ENCODE results near the gene ZNF532. TPM values are rescaled to one million over a fixed set of nuclear protein-coding genes. Genes with fewer than 3 reads are reported as not detected.

Gene ZNF532, protein sequence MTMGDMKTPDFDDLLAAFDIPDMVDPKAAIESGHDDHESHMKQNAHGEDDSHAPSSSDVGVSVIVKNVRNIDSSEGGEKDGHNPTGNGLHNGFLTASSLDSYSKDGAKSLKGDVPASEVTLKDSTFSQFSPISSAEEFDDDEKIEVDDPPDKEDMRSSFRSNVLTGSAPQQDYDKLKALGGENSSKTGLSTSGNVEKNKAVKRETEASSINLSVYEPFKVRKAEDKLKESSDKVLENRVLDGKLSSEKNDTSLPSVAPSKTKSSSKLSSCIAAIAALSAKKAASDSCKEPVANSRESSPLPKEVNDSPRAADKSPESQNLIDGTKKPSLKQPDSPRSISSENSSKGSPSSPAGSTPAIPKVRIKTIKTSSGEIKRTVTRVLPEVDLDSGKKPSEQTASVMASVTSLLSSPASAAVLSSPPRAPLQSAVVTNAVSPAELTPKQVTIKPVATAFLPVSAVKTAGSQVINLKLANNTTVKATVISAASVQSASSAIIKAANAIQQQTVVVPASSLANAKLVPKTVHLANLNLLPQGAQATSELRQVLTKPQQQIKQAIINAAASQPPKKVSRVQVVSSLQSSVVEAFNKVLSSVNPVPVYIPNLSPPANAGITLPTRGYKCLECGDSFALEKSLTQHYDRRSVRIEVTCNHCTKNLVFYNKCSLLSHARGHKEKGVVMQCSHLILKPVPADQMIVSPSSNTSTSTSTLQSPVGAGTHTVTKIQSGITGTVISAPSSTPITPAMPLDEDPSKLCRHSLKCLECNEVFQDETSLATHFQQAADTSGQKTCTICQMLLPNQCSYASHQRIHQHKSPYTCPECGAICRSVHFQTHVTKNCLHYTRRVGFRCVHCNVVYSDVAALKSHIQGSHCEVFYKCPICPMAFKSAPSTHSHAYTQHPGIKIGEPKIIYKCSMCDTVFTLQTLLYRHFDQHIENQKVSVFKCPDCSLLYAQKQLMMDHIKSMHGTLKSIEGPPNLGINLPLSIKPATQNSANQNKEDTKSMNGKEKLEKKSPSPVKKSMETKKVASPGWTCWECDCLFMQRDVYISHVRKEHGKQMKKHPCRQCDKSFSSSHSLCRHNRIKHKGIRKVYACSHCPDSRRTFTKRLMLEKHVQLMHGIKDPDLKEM (N-terminal part only)
- total RNA-seq, result 70.1 and 83.8 TPM in 2 replicates
- polyA plus RNA-seq, result 38.9 and 42.3 TPM in 2 replicates
- polyA plus RNA-seq (2011; cell fraction: cytosol; rRNA removed), result 36.6 and 41.0 TPM in 2 replicates
- 115 and 123 TPM in 2 replicates for polyA plus RNA-seq (2011; cell fraction: nucleus; rRNA removed)
- 23.3 and 29.1 TPM in 2 replicates for polyA plus RNA-seq (2012)
- 191 and 192 TPM in 2 replicates for polyA minus RNA-seq
- polyA minus RNA-seq (2011; cell fraction: cytosol; rRNA and poly(A)+ RNA removed), result 9.8 TPM
- polyA minus RNA-seq (2011; cell fraction: nucleus; rRNA and poly(A)+ RNA removed), result 78.9 and 109 TPM in 2 replicates
- Bru-seq, nascent RNA, result percentile 81 among the genes with signal in this experiment
- BruChase-seq, experiment 1, labeled RNA remaining after a 6-hour chase, result percentile 83 among the genes with signal in this experiment
- percentile 74 among the genes with signal in this experiment for BruChase-seq, experiment 2, labeled RNA remaining after a 2-hour chase
- long read RNA-seq, full-length matches to known transcripts, result 3 of 109 reads
- long read RNA-seq, partial matches to known transcripts, result 12 of 109 reads
- long read RNA-seq, other reads (novel, unspliced or antisense), result 94 of 109 reads

DNA sequence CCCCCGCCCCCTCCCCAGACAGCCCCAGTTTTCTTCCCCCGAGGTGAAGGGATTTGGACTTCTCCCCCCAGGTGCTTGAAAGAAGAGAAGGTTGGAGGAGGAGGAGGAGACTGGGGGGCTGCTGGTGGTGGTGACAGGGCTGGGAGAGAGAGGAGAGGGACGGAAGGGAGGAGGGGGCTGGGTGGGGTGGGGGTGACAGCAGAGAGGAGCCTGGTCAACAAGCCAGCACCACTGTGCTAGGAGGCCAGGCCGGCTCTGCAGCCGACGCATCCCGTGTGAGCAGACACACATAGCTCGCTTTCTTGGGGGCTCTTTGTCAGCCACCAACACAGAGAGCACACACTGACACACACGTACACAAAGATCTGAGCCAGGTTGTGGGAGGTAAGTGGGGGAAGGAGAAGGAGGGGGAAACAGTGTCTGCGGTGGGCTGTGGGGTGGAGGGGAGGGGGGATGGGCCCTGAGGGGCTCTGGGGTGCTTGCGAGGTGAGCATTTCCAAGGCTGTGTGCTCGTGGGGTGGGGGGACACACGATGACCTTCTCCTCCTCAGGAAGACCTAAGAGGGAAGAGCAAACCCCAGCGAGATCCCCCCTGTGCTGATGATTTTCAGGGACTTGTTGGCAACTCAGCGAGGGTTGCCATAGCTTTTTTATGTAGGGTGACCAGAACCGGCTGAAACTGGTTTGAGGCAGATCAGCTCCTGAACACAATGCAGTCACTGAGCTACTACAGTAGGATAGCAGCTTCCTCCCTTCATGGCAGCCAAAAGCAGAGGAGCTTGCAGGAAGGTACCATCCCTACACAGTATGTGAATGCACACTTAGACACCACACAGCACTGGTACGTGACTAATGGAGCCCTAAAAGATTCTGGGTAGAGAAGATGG is at the start of gene ZNF532:
ZNF532 (plus strand) TSS at position 732 of the 887 bp plus-strand sequence. CDS start 53,411 bp downstream, outside the sequence.
- peaks cover 0 to 5% of the 10 kb centered on the region in 2 experiments for H3K36me3 ChIP-seq (ENCODE audit: control insufficient read depth in 2 of 2, extremely low read depth in 1 of 2, insufficient read depth in 2 of 2, low read length in 2 of 2)
- dilution Hi-C loops (cut with MboI; ENCODE audit: extremely low pct_ligation_motif_present, low sequenced_read_pairs), result no loop called here
- H3K4me2 ChIP-seq (ENCODE audit: insufficient read depth, low read length), result peak within 1 kb of the TSS; percentile 34
- no peaks in the 10 kb centered on the region for H4K20me1 ChIP-seq (replicated peaks; ENCODE audit: control insufficient read depth, extremely low read depth, insufficient read depth, low read length)
- H2AFZ ChIP-seq (ENCODE audit: low read depth, low read length), result peak within 1 kb of the TSS; percentile 52
- no peaks in the 10 kb centered on the region for H3K9me1 ChIP-seq (replicated peaks; ENCODE audit: control insufficient read depth, extremely low read depth, insufficient read depth, low read length)
- DNase-seq (ENCODE audit: low read depth, low spot score) (peak; percentile 67), FAIRE-seq (peak; percentile 59)
- no peaks in the 10 kb centered on the region for H3K9me3 ChIP-seq (replicated peaks; ENCODE audit: control insufficient read depth, insufficient read depth, low read length)
- H3K27me3 ChIP-seq (ENCODE audit: control insufficient read depth in 2 of 2, insufficient read depth in 2 of 2, low read length in 2 of 2), result no peaks in the 10 kb centered on the region
- peak within 1 kb of the TSS; percentile 86 for H3K9ac ChIP-seq (replicated peaks; ENCODE audit: extremely low read depth, insufficient read depth, low read length)
- no TSS peak for BruUV-seq (replicated peaks)
- ChIA-PET CTCF (no interaction called here), POLR2A (interaction anchor here (0.6 kb wide), 1 partner anchor 1081 kb away, joined by 5 read pairs; no protein-coding TSS in a partner anchor)
- intact Hi-C loops (cut with micrococcal nuclease), result loop anchor here (1.0 to 2.0 kb wide), 3 partner anchors 75 to 192 kb away; no protein-coding TSS in a partner anchor
- peaks cover 38% of the 10 kb centered on the region for H3K4me1 ChIP-seq (ENCODE audit: control insufficient read depth, extremely low read depth, insufficient read depth, low read length)
- H3K27ac ChIP-seq (ENCODE audit: insufficient read depth, low read depth, low read length), result peak within 1 kb of the TSS; percentile 77
- H3K4me3 ChIP-seq (replicated peaks in 1 of 3; ENCODE audit: insufficient read depth in 1 of 3, low read depth in 1 of 3, low read length in 3 of 3), result peak within 1 kb of the TSS in 2 of 3 experiments; percentile 16 to 39
- TF ChIP-seq, protein P1, sequence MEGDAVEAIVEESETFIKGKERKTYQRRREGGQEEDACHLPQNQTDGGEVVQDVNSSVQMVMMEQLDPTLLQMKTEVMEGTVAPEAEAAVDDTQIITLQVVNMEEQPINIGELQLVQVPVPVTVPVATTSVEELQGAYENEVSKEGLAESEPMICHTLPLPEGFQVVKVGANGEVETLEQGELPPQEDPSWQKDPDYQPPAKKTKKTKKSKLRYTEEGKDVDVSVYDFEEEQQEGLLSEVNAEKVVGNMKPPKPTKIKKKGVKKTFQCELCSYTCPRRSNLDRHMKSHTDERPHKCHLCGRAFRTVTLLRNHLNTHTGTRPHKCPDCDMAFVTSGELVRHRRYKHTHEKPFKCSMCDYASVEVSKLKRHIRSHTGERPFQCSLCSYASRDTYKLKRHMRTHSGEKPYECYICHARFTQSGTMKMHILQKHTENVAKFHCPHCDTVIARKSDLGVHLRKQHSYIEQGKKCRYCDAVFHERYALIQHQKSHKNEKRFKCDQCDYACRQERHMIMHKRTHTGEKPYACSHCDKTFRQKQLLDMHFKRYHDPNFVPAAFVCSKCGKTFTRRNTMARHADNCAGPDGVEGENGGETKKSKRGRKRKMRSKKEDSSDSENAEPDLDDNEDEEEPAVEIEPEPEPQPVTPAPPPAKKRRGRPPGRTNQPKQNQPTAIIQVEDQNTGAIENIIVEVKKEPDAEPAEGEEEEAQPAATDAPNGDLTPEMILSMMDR (IDR thresholded peaks at IDR 0.05; ENCODE audit: extremely low read depth in 1 of 2, insufficient read depth in 1 of 2, low read depth in 1 of 2, low read length in 2 of 2), result no peak
- TF ChIP-seq, protein P2, sequence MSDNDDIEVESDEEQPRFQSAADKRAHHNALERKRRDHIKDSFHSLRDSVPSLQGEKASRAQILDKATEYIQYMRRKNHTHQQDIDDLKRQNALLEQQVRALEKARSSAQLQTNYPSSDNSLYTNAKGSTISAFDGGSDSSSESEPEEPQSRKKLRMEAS (IDR thresholded peaks at IDR 0.05; ENCODE audit: insufficient read depth, insufficient read length), result no peak
- TF ChIP-seq JUN (IDR thresholded peaks at IDR 0.05; ENCODE audit: borderline replicate concordance, insufficient read depth, insufficient read length, low read depth) (peak; percentile 2), POLR2A (IDR thresholded peaks at IDR 0.05; ENCODE audit: low read depth, low read length) (no peak), GATA2 (IDR thresholded peaks at IDR 0.05; ENCODE audit: insufficient read depth, insufficient read length, low read depth, low read length) (no peak), FOS (IDR thresholded peaks at IDR 0.05; ENCODE audit: borderline replicate concordance, insufficient read depth, low read length) (no peak), MYC (IDR thresholded peaks at IDR 0.05; ENCODE audit: low read depth, low read length) (no peak), EZH2 (IDR thresholded peaks at IDR 0.05; ENCODE audit: borderline replicate concordance, low read depth, low read length, severe bottlenecking) (no peak)
- peaks cover 15% of the 10 kb centered on the region for H3K79me2 ChIP-seq (ENCODE audit: control insufficient read depth, insufficient read depth, low read length)
